Prostate gland (tissue), 2 donors: Measurements from ENCODE around the gene LTBP3.

Experiments used
- CTCF ChIP-seq, 4 experiments: fragments of 200-600 bp in 2 of 4; fragments of 450-650 bp in 2 of 4; sonication (generic) in 2 of 4; IDR thresholded peaks; 1 replicate in 3 of 4; 2 replicates in 1 of 4; pipeline ENCODE4 v1.5.1; 2016 to 2019; ENCODE audit warnings: antibody characterized with exemption in 4 of 4, mild to moderate bottlenecking in 2 of 4, moderate library complexity in 2 of 4
- POLR2A ChIP-seq: fragments of 450-650 bp; IDR thresholded peaks from one replicate; pipeline ENCODE4 v1.6.1; 2016; ENCODE audit warnings: antibody characterized with exemption, mild to moderate bottlenecking

DNA sequence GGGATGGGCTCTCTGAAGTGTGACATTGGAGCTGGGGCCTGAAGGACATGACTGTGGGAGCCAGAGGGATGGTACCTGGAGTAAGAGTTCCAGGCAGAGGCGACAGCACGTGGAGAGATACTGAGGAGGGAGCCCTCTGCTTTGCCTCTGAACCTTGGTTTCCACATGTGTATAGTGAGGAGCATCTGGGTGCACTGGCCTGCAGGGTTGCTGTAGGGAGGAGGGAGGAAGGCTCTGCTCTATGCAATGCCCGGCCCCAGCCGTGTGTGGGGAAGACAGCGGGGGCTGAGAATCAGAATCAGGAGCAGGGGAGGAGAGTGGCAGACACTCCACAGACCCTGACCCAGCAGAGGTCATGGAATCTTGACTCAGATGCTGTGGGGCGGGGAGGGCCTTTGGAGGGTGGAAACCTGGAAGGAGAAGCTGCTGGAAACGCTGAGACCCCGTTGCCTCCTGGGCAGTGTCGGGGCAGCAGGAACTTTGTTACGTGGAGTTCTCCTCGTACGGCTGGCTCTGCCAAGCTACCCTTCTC, 29.3 kb downstream of the LTBP3 start:
- TF ChIP-seq CTCF (IDR thresholded peaks at IDR 0.05) = no peak
- no peak for TF ChIP-seq POLR2A
